GM12874 (cell line): ENCODE data around the gene MMRN2.

Source experiments
- CTCF ChIP-seq: IDR thresholded peaks from 2 replicates; pipeline ENCODE4 v1.5.1; 2011; ENCODE audit warnings: low read depth, mild to moderate bottlenecking, control low read depth, low read length, moderate library complexity; ENCODE audit not compliant: insufficient read depth

Gene MMRN2

GRCh38 chr10:86955501-86956194 lies 1.8 kb downstream of the MMRN2 start:
- TF ChIP-seq CTCF = no peak

GRCh38 chr10:86954681-86955500 lies 2.5 kb downstream of the MMRN2 start:
- TF ChIP-seq CTCF = no peak

GRCh38 chr10:86953747-86954680 lies 3.4 kb downstream of the MMRN2 start:
- no peak for TF ChIP-seq CTCF

- TF ChIP-seq CTCF = no peak
These were observed 5.3 kb downstream of the MMRN2 start for GRCh38 chr10:86952106-86952505.

- no peak for TF ChIP-seq CTCF
These were observed 6.1 kb downstream of the MMRN2 start for GRCh38 chr10:86951184-86951761.

GRCh38 chr10:86950349-86950748 lies 7.1 kb downstream of the MMRN2 start:
- TF ChIP-seq CTCF = no peak
